BJ (cell line): ENCODE results near the gene TRABD. TPM values are rescaled to one million over a fixed set of nuclear protein-coding genes. Genes with fewer than 3 reads are reported as not detected.

Experiments used
- CTCF ChIA-PET: fragments of 350-600 bp; formaldehyde crosslinking; extraction: SDS; loops from one replicate; lab custom pipeline; 2021; ENCODE audit warnings: antibody characterized with exemption, inconsistent platforms; lab: Yijun Ruan, JAX
- POLR2A ChIA-PET: fragments of 300-600 bp; sonication (Branson Sonifier 250); formaldehyde crosslinking; extraction: SDS; loops from one replicate; lab custom pipeline; 2021; ENCODE audit warnings: antibody characterized with exemption; lab: Charles Lee
- DNase-seq: peaks from one replicate; pipeline ENCODE4 v3.0.0-alpha.2; 2011; ENCODE audit warnings: low read depth
- H3K27me3 ChIP-seq: 2 replicates; pipeline ENCODE4 v1.6.0; 2011; ENCODE audit warnings: low read length; ENCODE audit not compliant: control insufficient read depth, insufficient read depth
- H3K36me3 ChIP-seq: 2 replicates; pipeline ENCODE4 v1.5.1; 2011; ENCODE audit warnings: low read length; ENCODE audit not compliant: control insufficient read depth, insufficient read depth
- H3K4me3 ChIP-seq: 2 replicates; pipeline ENCODE4 v1.5.1; 2011; ENCODE audit warnings: low read depth, mild to moderate bottlenecking, control low read depth, low read length
- CTCF ChIP-seq: IDR thresholded peaks from 2 replicates; pipeline ENCODE4 v1.5.1; 2011; ENCODE audit warnings: low read depth, mild to moderate bottlenecking, control low read depth, inconsistent platforms, low read length, moderate library complexity; ENCODE audit not compliant: insufficient read depth
- polyA plus RNA-seq: library from polyadenylated mRNA; depleted of rRNA; stranded (reverse); fragments of >200 nt; gene quantifications from 2 replicates; pipeline ENCODE4 v1.2.3, GENCODE V29; 2011

Gene TRABD
- polyA plus RNA-seq, 1 experiment: 31.5 TPM

GRCh38 chr22:50205781-50206569, 20.3 kb downstream of the TRABD start:
- DNase-seq: no peak
- POLR2A ChIA-PET: no interaction called here
- H3K27me3 ChIP-seq: no peaks in the 10 kb centered on the region
- CTCF ChIA-PET: interaction anchor here (0.6 to 2.2 kb wide), 10 partner anchors 10 to 276 kb away, joined by 3 to 10 read pairs (median 4); partner anchors contain the start of gene HDAC10
- H3K4me3 ChIP-seq: no peak overlapping the region
- H3K36me3 ChIP-seq: peaks cover 24% of the 10 kb centered on the region
- TF ChIP-seq CTCF: no peak

GRCh38 chr22:50206599-50206998, 20.9 kb downstream of the TRABD start:
- peak; percentile 72 for TF ChIP-seq CTCF
- H3K36me3 ChIP-seq: peaks cover 27% of the 10 kb centered on the region
- H3K27me3 ChIP-seq: no peaks in the 10 kb centered on the region
- CTCF ChIA-PET: interaction anchor here (0.6 to 2.2 kb wide), 13 partner anchors 9 to 276 kb away, joined by 3 to 10 read pairs (median 3); partner anchors contain the start of gene HDAC10
- POLR2A ChIA-PET: no interaction called here
- no peak for DNase-seq
- no peak overlapping the region for H3K4me3 ChIP-seq

GRCh38 chr22:50207383-50208140, 21.8 kb downstream of the TRABD start:
- no peak for DNase-seq
- Histone ChIP-seq H3K4me3 (no peak overlapping the region), H3K27me3 (no peaks in the 10 kb centered on the region), H3K36me3 (peaks cover 29% of the 10 kb centered on the region)
- POLR2A ChIA-PET: no interaction called here
- TF ChIP-seq CTCF: no peak
- CTCF ChIA-PET: interaction anchor here (0.7 to 2.2 kb wide), 8 partner anchors 11 to 440 kb away, joined by 3 to 7 read pairs (median 3); no protein-coding TSS in a partner anchor

- no peak overlapping the region for H3K4me3 ChIP-seq
- CTCF ChIA-PET: interaction anchor here (0.6 to 2.2 kb wide), 11 partner anchors 10 to 441 kb away, joined by 3 to 7 read pairs (median 3); no protein-coding TSS in a partner anchor
- POLR2A ChIA-PET: no interaction called here
- no peaks in the 10 kb centered on the region for H3K27me3 ChIP-seq
- TF ChIP-seq CTCF: no peak
- no peak for DNase-seq
- peaks cover 31% of the 10 kb centered on the region for H3K36me3 ChIP-seq
These were observed 22.8 kb downstream of the TRABD start for GRCh38 chr22:50208430-50208938.
